HEK293 (cell line): ENCODE measurements around the gene XYLT2.

Experiments
- GLI4 ChIP-seq: fragments of 450-650 bp; formaldehyde crosslinking; IDR thresholded peaks from 2 replicates; pipeline ENCODE4 v1.5.1; 2016; ENCODE audit warnings: missing biosample characterization, missing genetic modification characterization
- KLF1 ChIP-seq: fragments of 450-650 bp; formaldehyde crosslinking; IDR thresholded peaks from 2 replicates; pipeline ENCODE4 v1.5.1; 2016; ENCODE audit warnings: missing biosample characterization, missing genetic modification characterization
- KLF8 ChIP-seq: fragments of 450-650 bp; formaldehyde crosslinking; IDR thresholded peaks from 2 replicates; pipeline ENCODE4 v1.5.1; 2016; ENCODE audit warnings: missing biosample characterization, missing genetic modification characterization
- RBAK ChIP-seq: fragments of 450-650 bp; formaldehyde crosslinking; IDR thresholded peaks from 2 replicates; pipeline ENCODE4 v1.5.1; 2016; ENCODE audit warnings: missing biosample characterization, missing genetic modification characterization
- SP7 ChIP-seq: fragments of 450-650 bp; formaldehyde crosslinking; IDR thresholded peaks from 2 replicates; pipeline ENCODE4 v1.5.1; 2016; ENCODE audit warnings: missing biosample characterization, missing genetic modification characterization
- TCF7L2 ChIP-seq: IDR thresholded peaks from 2 replicates; pipeline ENCODE4 v1.6.1; 2011; ENCODE audit warnings: low read depth, mild to moderate bottlenecking, inconsistent platforms, low read length, moderate library complexity, borderline replicate concordance
- TRIM28 ChIP-seq: IDR thresholded peaks from 2 replicates; pipeline ENCODE4 v1.6.1; 2011; ENCODE audit warnings: low read length, control low read depth, borderline replicate concordance
- ZBTB21 ChIP-seq: fragments of 450-650 bp; formaldehyde crosslinking; IDR thresholded peaks from 2 replicates; pipeline ENCODE4 v1.5.1; 2017; ENCODE audit warnings: missing biosample characterization, missing genetic modification characterization
- ZBTB48 ChIP-seq: fragments of 450-650 bp; formaldehyde crosslinking; IDR thresholded peaks from 2 replicates; pipeline ENCODE4 v1.5.1; 2016; ENCODE audit warnings: missing biosample characterization, missing genetic modification characterization
- ZBTB8A ChIP-seq: fragments of 450-650 bp; formaldehyde crosslinking; IDR thresholded peaks from 2 replicates; pipeline ENCODE4 v1.5.1; 2016; ENCODE audit warnings: missing biosample characterization, missing genetic modification characterization
- ZNF174 ChIP-seq: fragments of 450-650 bp; formaldehyde crosslinking; IDR thresholded peaks from 2 replicates; pipeline ENCODE4 v1.5.0; 2017; ENCODE audit warnings: missing biosample characterization, mild to moderate bottlenecking, missing genetic modification characterization
- ZNF23 ChIP-seq: fragments of 450-650 bp; formaldehyde crosslinking; IDR thresholded peaks from 2 replicates; pipeline ENCODE4 v1.5.1; 2016; ENCODE audit warnings: missing biosample characterization, missing genetic modification characterization, borderline replicate concordance
- ZNF341 ChIP-seq: fragments of 450-650 bp; formaldehyde crosslinking; IDR thresholded peaks from 2 replicates; pipeline ENCODE4; 2016; ENCODE audit warnings: low read depth, missing biosample characterization, missing genetic modification characterization
- ZNF433 ChIP-seq: fragments of 450-650 bp; formaldehyde crosslinking; IDR thresholded peaks from 2 replicates; pipeline ENCODE4 v1.5.1; 2016; ENCODE audit warnings: missing biosample characterization, missing genetic modification characterization, low read depth
- ZNF501 ChIP-seq: fragments of 450-650 bp; formaldehyde crosslinking; IDR thresholded peaks from 2 replicates; pipeline ENCODE4 v1.5.1; 2016; ENCODE audit warnings: missing biosample characterization, missing genetic modification characterization
- ZNF580 ChIP-seq: fragments of 450-650 bp; formaldehyde crosslinking; IDR thresholded peaks from 2 replicates; pipeline ENCODE4 v1.5.1; 2016; ENCODE audit warnings: missing biosample characterization, missing genetic modification characterization
- ZNF623 ChIP-seq: fragments of 450-650 bp; formaldehyde crosslinking; IDR thresholded peaks from 2 replicates; pipeline ENCODE4 v1.5.1; 2016; ENCODE audit warnings: missing biosample characterization, missing genetic modification characterization
- ZNF626 ChIP-seq: fragments of 450-650 bp; sonication (Bioruptor Pico); formaldehyde crosslinking; IDR thresholded peaks from 2 replicates; pipeline ENCODE4 v1.5.1; 2018; ENCODE audit warnings: missing biosample characterization, missing genetic modification characterization, inconsistent platforms
- ZNF639 ChIP-seq: fragments of 450-650 bp; formaldehyde crosslinking; IDR thresholded peaks from 2 replicates; pipeline ENCODE4 v1.5.1; 2016; ENCODE audit warnings: missing biosample characterization, missing genetic modification characterization
- ZNF660 ChIP-seq: fragments of 450-650 bp; IDR thresholded peaks from 2 replicates; pipeline ENCODE4 v1.5.1; 2018; ENCODE audit warnings: missing biosample characterization, mild to moderate bottlenecking, missing genetic modification characterization
- ZNF670 ChIP-seq: fragments of 450-650 bp; formaldehyde crosslinking; IDR thresholded peaks from 2 replicates; pipeline ENCODE4 v1.5.1; 2016; ENCODE audit warnings: missing biosample characterization, missing genetic modification characterization, low read depth
- ZNF76 ChIP-seq: fragments of 450-650 bp; formaldehyde crosslinking; IDR thresholded peaks from 2 replicates; pipeline ENCODE4; 2016; ENCODE audit warnings: low read depth, missing biosample characterization, missing genetic modification characterization, borderline replicate concordance
- ZNF791 ChIP-seq: fragments of 450-650 bp; formaldehyde crosslinking; IDR thresholded peaks from 2 replicates; pipeline ENCODE4 v1.5.1; 2016; ENCODE audit warnings: missing biosample characterization, missing genetic modification characterization
- ZXDB ChIP-seq: fragments of 450-650 bp; formaldehyde crosslinking; IDR thresholded peaks from 2 replicates; pipeline ENCODE4 v1.5.1; 2016; ENCODE audit warnings: missing biosample characterization, missing genetic modification characterization
- TF ChIP-seq, protein P1 (sequence below): fragments of 450-650 bp; formaldehyde crosslinking; IDR thresholded peaks from 2 replicates; pipeline ENCODE4 v1.5.1; 2016; ENCODE audit warnings: missing biosample characterization, missing genetic modification characterization
- TF ChIP-seq, protein P2 (sequence below): fragments of 450-650 bp; formaldehyde crosslinking; IDR thresholded peaks from 2 replicates; pipeline ENCODE4 v1.5.1; 2017; ENCODE audit warnings: missing biosample characterization, missing genetic modification characterization
- TF ChIP-seq, protein P3 (sequence below): fragments of 450-650 bp; formaldehyde crosslinking; IDR thresholded peaks from 2 replicates; pipeline ENCODE4 v1.5.1; 2016; ENCODE audit warnings: missing biosample characterization, missing genetic modification characterization
- TF ChIP-seq, protein P4 (sequence below): fragments of 450-650 bp; formaldehyde crosslinking; IDR thresholded peaks from 2 replicates; pipeline ENCODE4 v1.5.1; 2017; ENCODE audit warnings: missing biosample characterization, missing genetic modification characterization
- TF ChIP-seq, protein P5 (sequence below): fragments of 450-650 bp; formaldehyde crosslinking; IDR thresholded peaks from 2 replicates; pipeline ENCODE4 v1.5.1; 2016; ENCODE audit warnings: missing biosample characterization, missing genetic modification characterization, low read depth

XYLT2 gene

DNA sequence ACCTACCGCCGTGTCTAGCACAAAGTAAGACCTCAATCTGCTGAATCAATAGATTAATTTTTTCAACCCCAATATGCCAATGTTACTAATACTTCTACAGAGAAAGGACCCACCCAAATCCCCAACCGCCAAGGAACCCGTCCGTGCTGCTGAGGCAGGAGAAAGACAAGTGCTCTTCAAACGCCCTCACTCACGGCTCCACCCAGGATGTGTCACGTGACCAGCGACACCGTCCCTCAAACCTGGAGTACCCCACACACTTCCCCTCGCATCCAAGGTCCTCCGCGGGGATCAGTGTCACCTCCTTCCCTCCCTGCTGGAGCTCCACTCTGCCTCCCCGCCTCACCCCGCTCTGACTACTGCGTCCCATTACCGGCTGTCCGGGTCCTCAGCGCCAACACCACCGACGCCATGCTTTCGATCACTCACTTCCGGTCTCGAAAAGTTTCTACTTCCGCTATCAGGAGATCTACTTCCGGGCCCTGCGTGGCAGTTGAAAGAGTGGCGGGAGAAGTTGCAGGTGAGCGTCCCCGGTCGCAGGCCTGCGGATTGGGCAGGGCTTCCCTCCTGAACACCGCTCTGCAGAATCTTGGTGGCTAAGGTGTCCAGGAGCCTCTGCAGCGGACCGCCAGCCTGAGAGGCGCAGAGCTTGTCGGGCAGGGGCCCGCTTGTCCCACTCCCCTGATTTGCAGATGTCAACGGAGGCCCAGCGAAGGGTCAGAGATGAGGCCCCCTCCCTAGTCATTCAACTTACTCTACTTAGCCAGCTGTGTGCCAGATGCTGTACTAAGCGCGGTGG is 27.0 kb downstream of the XYLT2 start, which contains the start of the genes EME1 and MRPL27 (continued):
- TF ChIP-seq, protein P1, sequence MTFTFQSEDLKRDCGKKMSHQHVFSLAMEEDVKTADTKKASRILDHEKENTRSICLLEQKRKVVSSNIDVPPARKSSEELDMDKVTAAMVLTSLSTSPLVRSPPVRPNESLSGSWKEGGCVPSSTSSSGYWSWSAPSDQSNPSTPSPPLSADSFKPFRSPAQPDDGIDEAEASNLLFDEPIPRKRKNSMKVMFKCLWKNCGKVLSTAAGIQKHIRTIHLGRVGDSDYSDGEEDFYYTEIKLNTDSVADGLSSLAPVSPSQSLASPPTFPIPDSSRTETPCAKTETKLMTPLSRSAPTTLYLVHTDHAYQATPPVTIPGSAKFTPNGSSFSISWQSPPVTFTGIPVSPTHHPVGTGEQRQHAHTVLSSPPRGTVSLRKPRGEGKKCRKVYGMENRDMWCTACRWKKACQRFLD = no peak
- TF ChIP-seq, protein P2, sequence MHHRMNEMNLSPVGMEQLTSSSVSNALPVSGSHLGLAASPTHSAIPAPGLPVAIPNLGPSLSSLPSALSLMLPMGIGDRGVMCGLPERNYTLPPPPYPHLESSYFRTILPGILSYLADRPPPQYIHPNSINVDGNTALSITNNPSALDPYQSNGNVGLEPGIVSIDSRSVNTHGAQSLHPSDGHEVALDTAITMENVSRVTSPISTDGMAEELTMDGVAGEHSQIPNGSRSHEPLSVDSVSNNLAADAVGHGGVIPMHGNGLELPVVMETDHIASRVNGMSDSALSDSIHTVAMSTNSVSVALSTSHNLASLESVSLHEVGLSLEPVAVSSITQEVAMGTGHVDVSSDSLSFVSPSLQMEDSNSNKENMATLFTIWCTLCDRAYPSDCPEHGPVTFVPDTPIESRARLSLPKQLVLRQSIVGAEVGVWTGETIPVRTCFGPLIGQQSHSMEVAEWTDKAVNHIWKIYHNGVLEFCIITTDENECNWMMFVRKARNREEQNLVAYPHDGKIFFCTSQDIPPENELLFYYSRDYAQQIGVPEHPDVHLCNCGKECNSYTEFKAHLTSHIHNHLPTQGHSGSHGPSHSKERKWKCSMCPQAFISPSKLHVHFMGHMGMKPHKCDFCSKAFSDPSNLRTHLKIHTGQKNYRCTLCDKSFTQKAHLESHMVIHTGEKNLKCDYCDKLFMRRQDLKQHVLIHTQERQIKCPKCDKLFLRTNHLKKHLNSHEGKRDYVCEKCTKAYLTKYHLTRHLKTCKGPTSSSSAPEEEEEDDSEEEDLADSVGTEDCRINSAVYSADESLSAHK (tag by site-specific recombination) = peak; percentile 49; the same call in 1 of the 2 replicates
- TF ChIP-seq KLF1 (peak; percentile 78), ZNF501 (tag by site-specific recombination) (peak; percentile 96), ZNF639 (tag by site-specific recombination) (peak; percentile 91), ZNF670 (tag by site-specific recombination) (peak; percentile 10; the same call in 1 of the 2 replicates), RBAK (tag by site-specific recombination) (no peak), TCF7L2 (no peak), ZBTB21 (tag by site-specific recombination) (peak; percentile 85), KLF8 (tag by site-specific recombination) (peak; percentile 95), ZNF23 (tag by site-specific recombination) (no peak), ZXDB (tag by site-specific recombination) (peak; percentile 97), ZNF341 (tag by site-specific recombination) (peak; percentile 44), ZNF623 (tag by site-specific recombination) (peak; percentile 20; the same call in 1 of the 2 replicates), ZNF626 (tag by site-specific recombination) (no peak), ZBTB48 (tag by site-specific recombination) (peak; percentile 67; the same call in 1 of the 2 replicates), ZNF580 (tag by site-specific recombination) (peak; percentile 99), ZNF433 (tag by site-specific recombination) (no peak), ZBTB8A (peak; percentile 50; the same call in 1 of the 2 replicates), GLI4 (no peak), ZNF76 (tag by site-specific recombination) (peak; percentile 57; the same call in 1 of the 2 replicates), SP7 (tag by site-specific recombination) (peak; percentile 91), TRIM28 (peak; percentile 77), ZNF660 (peak; percentile 73; the same call in 1 of the 2 replicates), ZNF791 (tag by site-specific recombination) (no peak), ZNF174 (tag by site-specific recombination) (no peak)
- TF ChIP-seq, protein P3, sequence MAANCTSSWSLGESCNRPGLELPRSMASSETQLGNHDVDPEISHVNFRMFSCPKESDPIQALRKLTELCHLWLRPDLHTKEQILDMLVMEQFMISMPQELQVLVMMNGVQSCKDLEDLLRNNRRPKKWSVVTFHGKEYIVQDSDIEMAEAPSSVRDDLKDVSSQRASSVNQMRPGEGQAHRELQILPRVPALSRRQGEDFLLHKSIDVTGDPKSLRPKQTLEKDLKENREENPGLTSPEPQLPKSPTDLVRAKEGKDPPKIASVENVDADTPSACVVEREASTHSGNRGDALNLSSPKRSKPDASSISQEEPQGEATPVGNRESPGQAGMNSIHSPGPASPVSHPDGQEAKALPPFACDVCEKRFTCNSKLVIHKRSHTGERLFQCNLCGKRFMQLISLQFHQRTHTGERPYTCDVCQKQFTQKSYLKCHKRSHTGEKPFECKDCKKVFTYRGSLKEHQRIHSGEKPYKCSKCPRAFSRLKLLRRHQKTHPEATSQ (tag by site-specific recombination) = peak; percentile 34; the same call in 1 of the 2 replicates
- TF ChIP-seq, protein P4, sequence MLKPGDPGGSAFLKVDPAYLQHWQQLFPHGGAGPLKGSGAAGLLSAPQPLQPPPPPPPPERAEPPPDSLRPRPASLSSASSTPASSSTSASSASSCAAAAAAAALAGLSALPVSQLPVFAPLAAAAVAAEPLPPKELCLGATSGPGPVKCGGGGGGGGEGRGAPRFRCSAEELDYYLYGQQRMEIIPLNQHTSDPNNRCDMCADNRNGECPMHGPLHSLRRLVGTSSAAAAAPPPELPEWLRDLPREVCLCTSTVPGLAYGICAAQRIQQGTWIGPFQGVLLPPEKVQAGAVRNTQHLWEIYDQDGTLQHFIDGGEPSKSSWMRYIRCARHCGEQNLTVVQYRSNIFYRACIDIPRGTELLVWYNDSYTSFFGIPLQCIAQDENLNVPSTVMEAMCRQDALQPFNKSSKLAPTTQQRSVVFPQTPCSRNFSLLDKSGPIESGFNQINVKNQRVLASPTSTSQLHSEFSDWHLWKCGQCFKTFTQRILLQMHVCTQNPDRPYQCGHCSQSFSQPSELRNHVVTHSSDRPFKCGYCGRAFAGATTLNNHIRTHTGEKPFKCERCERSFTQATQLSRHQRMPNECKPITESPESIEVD = no peak; the same call in 1 of the 2 replicates
- TF ChIP-seq, protein P5, sequence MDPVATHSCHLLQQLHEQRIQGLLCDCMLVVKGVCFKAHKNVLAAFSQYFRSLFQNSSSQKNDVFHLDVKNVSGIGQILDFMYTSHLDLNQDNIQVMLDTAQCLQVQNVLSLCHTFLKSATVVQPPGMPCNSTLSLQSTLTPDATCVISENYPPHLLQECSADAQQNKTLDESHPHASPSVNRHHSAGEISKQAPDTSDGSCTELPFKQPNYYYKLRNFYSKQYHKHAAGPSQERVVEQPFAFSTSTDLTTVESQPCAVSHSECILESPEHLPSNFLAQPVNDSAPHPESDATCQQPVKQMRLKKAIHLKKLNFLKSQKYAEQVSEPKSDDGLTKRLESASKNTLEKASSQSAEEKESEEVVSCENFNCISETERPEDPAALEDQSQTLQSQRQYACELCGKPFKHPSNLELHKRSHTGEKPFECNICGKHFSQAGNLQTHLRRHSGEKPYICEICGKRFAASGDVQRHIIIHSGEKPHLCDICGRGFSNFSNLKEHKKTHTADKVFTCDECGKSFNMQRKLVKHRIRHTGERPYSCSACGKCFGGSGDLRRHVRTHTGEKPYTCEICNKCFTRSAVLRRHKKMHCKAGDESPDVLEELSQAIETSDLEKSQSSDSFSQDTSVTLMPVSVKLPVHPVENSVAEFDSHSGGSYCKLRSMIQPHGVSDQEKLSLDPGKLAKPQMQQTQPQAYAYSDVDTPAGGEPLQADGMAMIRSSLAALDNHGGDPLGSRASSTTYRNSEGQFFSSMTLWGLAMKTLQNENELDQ (tag by site-specific recombination) = no peak
